ENCODE measurements around the gene FRK. TPM values are rescaled to one million over a fixed set of nuclear protein-coding genes. Genes with fewer than 3 reads are reported as not detected.

The FRK gene
- total RNA-seq, 1 donor from 2014 or later, result 0.11 TPM

DNA sequence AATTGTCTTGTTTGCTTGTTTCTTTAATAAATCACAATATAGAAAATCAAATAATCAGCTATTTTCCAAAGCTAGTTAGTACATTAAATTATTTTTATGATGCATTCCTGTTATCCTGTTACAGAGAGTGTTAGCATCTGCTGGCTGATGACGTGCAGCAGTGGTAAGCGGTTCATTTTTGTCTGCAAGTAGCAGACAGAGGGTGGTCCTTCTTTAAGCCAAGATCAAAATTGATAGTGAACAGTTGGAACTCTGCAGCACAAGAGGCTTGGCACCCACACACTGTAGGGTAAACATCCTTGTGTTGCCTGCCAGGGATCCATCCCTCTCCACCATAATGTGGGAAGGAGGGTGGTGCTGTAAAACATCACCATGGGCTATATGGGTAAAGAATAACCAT, 158.3 kb downstream of the FRK start:
- Histone ChIP-seq H3K27ac (no peak overlapping the region), H3K36me3 (no peaks in the 10 kb centered on the region), H3K4me3 (no peak overlapping the region), H4K20me1 (ENCODE audit: low read depth) (no peaks in the 10 kb centered on the region), H3K4me2 (no peak overlapping the region), H2AFZ (replicated peaks) (no peak overlapping the region), H3K4me1 (peaks cover 5% of the 10 kb centered on the region), H3K27me3 (no peaks in the 10 kb centered on the region), H3K9ac (no peak overlapping the region), H3K9me3 (ENCODE audit: low read depth) (no peaks in the 10 kb centered on the region), H3K79me2 (ENCODE audit: low read depth) (no peaks in the 10 kb centered on the region), H3F3A (ENCODE audit: low read depth) (no peaks in the 10 kb centered on the region)
- Mint-ChIP-seq H3K4me1 (peaks cover 10% of the 10 kb centered on the region), H3K27ac (no peak overlapping the region), H3K36me3 (no peaks in the 10 kb centered on the region), H3K4me3 (no peak overlapping the region), H3K9me3 (no peaks in the 10 kb centered on the region), H3K27me3 (ENCODE audit: insufficient read depth, low read depth) (no peaks in the 10 kb centered on the region)
- no peak for DNase-seq (ENCODE audit: low spot score)
- TF ChIP-seq, protein P1, sequence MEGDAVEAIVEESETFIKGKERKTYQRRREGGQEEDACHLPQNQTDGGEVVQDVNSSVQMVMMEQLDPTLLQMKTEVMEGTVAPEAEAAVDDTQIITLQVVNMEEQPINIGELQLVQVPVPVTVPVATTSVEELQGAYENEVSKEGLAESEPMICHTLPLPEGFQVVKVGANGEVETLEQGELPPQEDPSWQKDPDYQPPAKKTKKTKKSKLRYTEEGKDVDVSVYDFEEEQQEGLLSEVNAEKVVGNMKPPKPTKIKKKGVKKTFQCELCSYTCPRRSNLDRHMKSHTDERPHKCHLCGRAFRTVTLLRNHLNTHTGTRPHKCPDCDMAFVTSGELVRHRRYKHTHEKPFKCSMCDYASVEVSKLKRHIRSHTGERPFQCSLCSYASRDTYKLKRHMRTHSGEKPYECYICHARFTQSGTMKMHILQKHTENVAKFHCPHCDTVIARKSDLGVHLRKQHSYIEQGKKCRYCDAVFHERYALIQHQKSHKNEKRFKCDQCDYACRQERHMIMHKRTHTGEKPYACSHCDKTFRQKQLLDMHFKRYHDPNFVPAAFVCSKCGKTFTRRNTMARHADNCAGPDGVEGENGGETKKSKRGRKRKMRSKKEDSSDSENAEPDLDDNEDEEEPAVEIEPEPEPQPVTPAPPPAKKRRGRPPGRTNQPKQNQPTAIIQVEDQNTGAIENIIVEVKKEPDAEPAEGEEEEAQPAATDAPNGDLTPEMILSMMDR (IDR thresholded peaks at IDR 0.05), result no peak
- no peak for TF ChIP-seq EZH2phosphoT487 (IDR thresholded peaks at IDR 0.05)
- no peak for TF ChIP-seq EZH2 (IDR thresholded peaks at IDR 0.05)

DNA sequence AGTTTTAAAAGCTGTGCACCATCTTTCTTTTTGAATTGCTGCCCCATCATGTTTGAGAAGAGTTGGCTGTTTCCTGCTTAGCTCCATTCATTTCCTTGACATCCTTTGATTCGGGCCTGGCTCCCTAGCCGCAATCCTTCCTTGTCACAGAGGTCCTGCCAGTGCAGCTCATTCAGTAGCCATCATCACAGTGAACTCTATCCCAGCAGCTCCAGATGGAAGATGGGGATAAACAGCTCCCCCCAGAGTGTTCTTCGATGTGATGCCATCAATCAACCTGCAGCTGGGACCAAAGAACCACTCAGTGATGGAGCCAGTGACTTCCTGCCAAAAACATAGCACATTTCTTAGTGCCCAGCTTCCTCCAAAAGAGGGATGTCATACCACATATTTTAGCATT, 158.8 kb downstream of the FRK start:
- peaks cover 5% of the 10 kb centered on the region for H3K4me1 ChIP-seq
- H3K9ac ChIP-seq, result no peak overlapping the region
- Mint-ChIP-seq H3K9me3 (no peaks in the 10 kb centered on the region), H3K4me3 (no peak overlapping the region), H3K27ac (no peak overlapping the region), H3K4me1 (peaks cover 10% of the 10 kb centered on the region), H3K36me3 (no peaks in the 10 kb centered on the region), H3K27me3 (ENCODE audit: insufficient read depth, low read depth) (no peaks in the 10 kb centered on the region)
- no peaks in the 10 kb centered on the region for H3K36me3 ChIP-seq
- H3K27ac ChIP-seq, result no peak overlapping the region
- DNase-seq (ENCODE audit: low spot score), result no peak
- H3K79me2 ChIP-seq (ENCODE audit: low read depth), result no peaks in the 10 kb centered on the region
- no peaks in the 10 kb centered on the region for H3K27me3 ChIP-seq
- no peaks in the 10 kb centered on the region for H3K9me3 ChIP-seq (ENCODE audit: low read depth)
- TF ChIP-seq EZH2 (IDR thresholded peaks at IDR 0.05), result no peak
- no peak for TF ChIP-seq EZH2phosphoT487 (IDR thresholded peaks at IDR 0.05)
- TF ChIP-seq, protein P1 (IDR thresholded peaks at IDR 0.05), result no peak
- no peak overlapping the region for H2AFZ ChIP-seq (replicated peaks)
- H3K4me3 ChIP-seq, result no peak overlapping the region
- no peaks in the 10 kb centered on the region for H4K20me1 ChIP-seq (ENCODE audit: low read depth)
- H3F3A ChIP-seq (ENCODE audit: low read depth), result no peaks in the 10 kb centered on the region
- H3K4me2 ChIP-seq, result no peak overlapping the region

DNA sequence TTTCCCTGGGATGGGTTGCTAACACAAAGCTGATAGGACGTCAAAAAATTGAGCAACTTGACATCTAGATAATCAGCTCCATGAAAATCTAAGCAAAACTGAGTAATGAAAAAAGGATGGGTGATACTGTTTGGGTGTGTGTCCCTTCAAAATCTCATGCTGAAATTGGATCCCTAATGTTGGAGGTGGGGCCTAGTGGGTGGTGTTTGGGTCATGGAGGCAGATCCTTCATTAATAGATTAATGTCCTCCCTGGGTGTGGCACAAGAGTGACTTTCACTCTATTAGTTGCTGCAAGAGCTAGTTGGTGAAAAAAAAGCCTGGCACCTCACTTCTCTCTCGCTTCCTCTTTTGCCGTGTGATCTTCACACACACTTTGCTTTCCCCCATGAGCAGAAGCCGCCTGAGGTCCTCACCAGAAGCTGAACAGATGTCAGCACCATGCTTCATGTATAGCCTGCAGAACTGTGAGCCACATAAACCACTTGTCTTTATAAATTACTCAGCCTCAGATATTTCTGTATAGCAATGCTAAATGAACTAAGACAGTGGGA, 160.9 kb downstream of the FRK start:
- no peak overlapping the region for H3K27ac ChIP-seq
- no peak overlapping the region for H3K9ac ChIP-seq
- no peaks in the 10 kb centered on the region for H3K4me1 ChIP-seq
- H3K36me3 ChIP-seq, result no peaks in the 10 kb centered on the region
- H3K27ac Mint-ChIP-seq, result no peak overlapping the region
- no peaks in the 10 kb centered on the region for H3K36me3 Mint-ChIP-seq
- no peaks in the 10 kb centered on the region for H3K4me1 Mint-ChIP-seq
- no peaks in the 10 kb centered on the region for H3K9me3 Mint-ChIP-seq
- H3K4me3 ChIP-seq, result no peak overlapping the region
- DNase-seq (ENCODE audit: low spot score), result no peak
- no peak overlapping the region for H2AFZ ChIP-seq (replicated peaks)
- H3K79me2 ChIP-seq (ENCODE audit: low read depth), result no peaks in the 10 kb centered on the region
- H3K9me3 ChIP-seq (ENCODE audit: low read depth), result no peaks in the 10 kb centered on the region
- no peak overlapping the region for H3K4me3 Mint-ChIP-seq
- no peak for TF ChIP-seq EZH2phosphoT487 (IDR thresholded peaks at IDR 0.05)
- TF ChIP-seq, protein P1 (IDR thresholded peaks at IDR 0.05), result no peak
- no peak overlapping the region for H3K4me2 ChIP-seq
- no peaks in the 10 kb centered on the region for H4K20me1 ChIP-seq (ENCODE audit: low read depth)
- no peaks in the 10 kb centered on the region for H3K27me3 ChIP-seq
- H3K27me3 Mint-ChIP-seq (ENCODE audit: insufficient read depth, low read depth), result no peaks in the 10 kb centered on the region
- H3F3A ChIP-seq (ENCODE audit: low read depth), result no peaks in the 10 kb centered on the region

Data from neural progenitor cell (in vitro differentiated cells).